ENCODE data around the gene RASL11B. TPM values are rescaled to one million over a fixed set of nuclear protein-coding genes. Genes with fewer than 3 reads are reported as not detected.

RASL11B gene
- total RNA-seq, 4 donors from 2014 or later, result 1.3 to 2.5 (median 1.7) TPM

GRCh38 chr4:52867163-52867562 is 5.0 kb downstream of the RASL11B start:
- 92% methylated on average over 4 of the region's 4 CpGs for WGBS
- Histone ChIP-seq H3K27ac (no peak overlapping the region), H3K4me3 (no peak overlapping the region), H3K36me3 (peaks cover 3% of the 10 kb centered on the region), H3K9me3 (no peaks in the 10 kb centered on the region), H3K27me3 (peaks cover 7% of the 10 kb centered on the region), H3K4me1 (peaks cover 20% of the 10 kb centered on the region)
- TF ChIP-seq POLR2AphosphoS5 (IDR thresholded peaks at IDR 0.05) (no peak), CTCF (IDR thresholded peaks at IDR 0.05) (no peak), EP300 (IDR thresholded peaks at IDR 0.05) (no peak), POLR2A (IDR thresholded peaks at IDR 0.05) (no peak)
- no peak for DNase-seq (ENCODE audit: low spot score in 2 of 2)

GRCh38 chr4:52868133-52868532 is 6.0 kb downstream of the RASL11B start:
- TF ChIP-seq EP300 (IDR thresholded peaks at IDR 0.05) (no peak), POLR2A (IDR thresholded peaks at IDR 0.05) (no peak), POLR2AphosphoS5 (IDR thresholded peaks at IDR 0.05) (no peak), CTCF (IDR thresholded peaks at IDR 0.05) (no peak)
- no peak overlapping the region for H3K27ac ChIP-seq
- H3K4me3 ChIP-seq, result no peak overlapping the region
- no peaks in the 10 kb centered on the region for H3K27me3 ChIP-seq
- WGBS, result 79% methylated on average over 8 of the region's 8 CpGs
- H3K4me1 ChIP-seq, result peaks cover 12% of the 10 kb centered on the region
- peaks cover 3% of the 10 kb centered on the region for H3K36me3 ChIP-seq
- no peaks in the 10 kb centered on the region for H3K9me3 ChIP-seq
- no peak for DNase-seq (ENCODE audit: low spot score in 2 of 2)

GRCh38 chr4:52869196-52869595 is 7.1 kb downstream of the RASL11B start:
- H3K27ac ChIP-seq, result no peak overlapping the region
- WGBS, result 67% methylated on average over 5 of the region's 12 CpGs

GRCh38 chr4:52869656-52870055 is 7.5 kb downstream of the RASL11B start:
- Histone ChIP-seq H3K4me1 (peaks cover 9% of the 10 kb centered on the region), H3K4me3 (no peak overlapping the region)

More at GRCh38 chr4:52869196-52869595, 7.1 kb downstream of the RASL11B start:
- H3K36me3 ChIP-seq, result peaks cover 3% of the 10 kb centered on the region
- DNase-seq (ENCODE audit: low spot score in 2 of 2), result peak; percentile 68 to 81
- H3K4me3 ChIP-seq, result no peak overlapping the region
- peaks cover 11% of the 10 kb centered on the region for H3K4me1 ChIP-seq
- H3K9me3 ChIP-seq, result no peaks in the 10 kb centered on the region
- H3K27me3 ChIP-seq, result no peaks in the 10 kb centered on the region
- no peak for TF ChIP-seq POLR2AphosphoS5 (IDR thresholded peaks at IDR 0.05)
- no peak for TF ChIP-seq POLR2A (IDR thresholded peaks at IDR 0.05)
- no peak for TF ChIP-seq CTCF (IDR thresholded peaks at IDR 0.05)
- no peak for TF ChIP-seq EP300 (IDR thresholded peaks at IDR 0.05)

GRCh38 chr4:52870225-52870624 is 8.1 kb downstream of the RASL11B start:
- Histone ChIP-seq H3K4me3 (no peak overlapping the region), H3K36me3 (peaks cover 3% of the 10 kb centered on the region), H3K9me3 (no peaks in the 10 kb centered on the region), H3K27ac (no peak overlapping the region), H3K27me3 (no peaks in the 10 kb centered on the region), H3K4me1 (peaks cover 6% of the 10 kb centered on the region)
- TF ChIP-seq EP300 (IDR thresholded peaks at IDR 0.05) (no peak), POLR2AphosphoS5 (IDR thresholded peaks at IDR 0.05) (no peak), POLR2A (IDR thresholded peaks at IDR 0.05) (no peak), CTCF (IDR thresholded peaks at IDR 0.05) (no peak)
- no peak for DNase-seq (ENCODE audit: low spot score in 2 of 2)
- 63% methylated on average over 4 of the region's 4 CpGs for WGBS

More at GRCh38 chr4:52869656-52870055, 7.5 kb downstream of the RASL11B start:
- 62% methylated on average over 1 of the region's 1 CpG for WGBS
- no peak for TF ChIP-seq POLR2A (IDR thresholded peaks at IDR 0.05)
- no peak for DNase-seq (ENCODE audit: low spot score in 2 of 2)
- Histone ChIP-seq H3K27me3 (no peaks in the 10 kb centered on the region), H3K36me3 (peaks cover 3% of the 10 kb centered on the region), H3K27ac (no peak overlapping the region), H3K9me3 (no peaks in the 10 kb centered on the region)

- Histone ChIP-seq H3K9me3 (no peaks in the 10 kb centered on the region), H3K27ac (no peak overlapping the region), H3K27me3 (no peaks in the 10 kb centered on the region), H3K4me3 (no peak overlapping the region), H3K4me1 (peaks cover 6% of the 10 kb centered on the region), H3K36me3 (no peaks in the 10 kb centered on the region)
- no peak for TF ChIP-seq CTCF (IDR thresholded peaks at IDR 0.05)
- TF ChIP-seq EP300 (IDR thresholded peaks at IDR 0.05), result no peak
- no peak for TF ChIP-seq POLR2AphosphoS5 (IDR thresholded peaks at IDR 0.05)
- TF ChIP-seq POLR2A (IDR thresholded peaks at IDR 0.05), result no peak
- WGBS, result 75% methylated on average over 1 of the region's 1 CpG
- DNase-seq (ENCODE audit: low spot score in 2 of 2), result no peak
Measured at GRCh38 chr4:52873191-52873590, 11.1 kb downstream of the RASL11B start.

All from suprapubic skin (tissue), 4 donors.